Forelimb muscle (tissue), 1 donor: ENCODE results near the gene DUSP15. TPM values are rescaled to one million over a fixed set of nuclear protein-coding genes. Genes with fewer than 3 reads are reported as not detected.

Source experiments
- DNase-seq: peaks from one replicate; pipeline ENCODE4 v3.0.0-alpha.2; 2013; ENCODE audit warnings: low read depth
- polyA plus RNA-seq: library from polyadenylated mRNA; unstranded; fragments of 120-200 nt; gene quantifications from one replicate; pipeline ENCODE4 v1.2.1, GENCODE V29; 2013; ENCODE audit not compliant: insufficient read length

The DUSP15 gene
- polyA plus RNA-seq, 1 donor = 1.7 TPM

- DNase-seq = no peak
Measured at GRCh38 chr20:31860390-31861134, 9.8 kb downstream of the DUSP15 start.

- DNase-seq = no peak
Measured at GRCh38 chr20:31859998-31860380, 10.3 kb downstream of the DUSP15 start.

GRCh38 chr20:31859266-31859997 lies 10.9 kb downstream of the DUSP15 start:
- no peak for DNase-seq

GRCh38 chr20:31858760-31859083 lies 11.6 kb downstream of the DUSP15 start:
- DNase-seq = no peak

- no peak for DNase-seq
Measured at GRCh38 chr20:31857861-31858759, 12.2 kb downstream of the DUSP15 start.

- DNase-seq = no peak
Measured at GRCh38 chr20:31856516-31856915, 13.8 kb downstream of the DUSP15 start.

GRCh38 chr20:31853481-31853880 lies 16.8 kb downstream of the DUSP15 start:
- DNase-seq = no peak

GRCh38 chr20:31851240-31851955 lies 18.9 kb downstream of the DUSP15 start:
- DNase-seq = no peak

GRCh38 chr20:31849306-31849930 lies 20.9 kb downstream of the DUSP15 start:
- DNase-seq = no peak

GRCh38 chr20:31848088-31848999 lies 22.0 kb downstream of the DUSP15 start:
- DNase-seq = no peak

- DNase-seq = no peak
Measured at GRCh38 chr20:31846793-31847138, 23.6 kb downstream of the DUSP15 start.

GRCh38 chr20:31845300-31845863 lies 24.9 kb downstream of the DUSP15 start, which contains the start of gene FOXS1:
FOXS1 (minus strand) TSS chr20:31845604; CDS start chr20:31845542, 62 bp downstream.
- no peak for DNase-seq

GRCh38 chr20:31844737-31845299 lies 25.5 kb downstream of the DUSP15 start:
- DNase-seq = no peak

GRCh38 chr20:31843881-31844280 lies 26.4 kb downstream of the DUSP15 start:
- no peak for DNase-seq

GRCh38 chr20:31843288-31843687 lies 27.0 kb downstream of the DUSP15 start:
- no peak for DNase-seq

- DNase-seq = no peak
Measured at GRCh38 chr20:31842471-31843157, 27.7 kb downstream of the DUSP15 start.

- DNase-seq = no peak
Measured at GRCh38 chr20:31841928-31842327, 28.4 kb downstream of the DUSP15 start.

GRCh38 chr20:31840906-31841816 lies 29.2 kb downstream of the DUSP15 start:
- no peak for DNase-seq
